Measurements from ENCODE around the gene DHX57. TPM values are rescaled to one million over a fixed set of nuclear protein-coding genes. Genes with fewer than 3 reads are reported as not detected.

The DHX57 gene
- total RNA-seq, 1 experiment from 2014 or later, result 27.5 TPM

- Mint-ChIP-seq H3K4me3 (peak within 1 kb of the TSS; percentile 100), H3K4me1 (peaks cover 40 to 44% of the 10 kb centered on the region in 2 experiments), H3K9me3 (peaks cover 3 to 6% of the 10 kb centered on the region in 2 experiments; a peak in 4 of 5 replicates), H3K27ac (peak within 1 kb of the TSS; percentile 99 to 100 (median 99)), H3K36me3 (ENCODE audit: insufficient read depth in 1 of 3, low read depth in 3 of 3) (peaks cover 46 to 52% (median 50%) of the 10 kb centered on the region in 3 experiments), H3K27me3 (ENCODE audit: low read depth) (peaks cover 5% of the 10 kb centered on the region)
- Histone ChIP-seq H3K18ac (ENCODE audit: insufficient read length, low read depth, low read length) (peak within 1 kb of the TSS; percentile 99), H3K27me3 (ENCODE audit: insufficient read depth, low read length) (no peaks in the 10 kb centered on the region), H3K9ac (ENCODE audit: extremely low read depth, insufficient read length, low read length) (peak within 1 kb of the TSS; percentile 99), H3K4ac (ENCODE audit: low read depth, low read length) (no peak within 1 kb of the TSS; the same call in 1 of the 2 replicates), H3K4me2 (ENCODE audit: insufficient read depth, insufficient read length, low read length) (peak within 1 kb of the TSS; percentile 63), H3K79me2 (ENCODE audit: insufficient read depth, low read length) (peaks cover 20% of the 10 kb centered on the region), H3K23ac (ENCODE audit: insufficient read length, low read depth, low read length) (no peak within 1 kb of the TSS), H2BK5ac (ENCODE audit: insufficient read length, low read length) (peak within 1 kb of the TSS; percentile 93), H3K27ac (ENCODE audit: insufficient read length, low read depth, low read length) (peak within 1 kb of the TSS; percentile 76), H3T11ph (ENCODE audit: low read length) (no peak within 1 kb of the TSS), H3K79me1 (ENCODE audit: insufficient read depth, low read depth, low read length, poor library complexity, severe bottlenecking) (no peaks in the 10 kb centered on the region), H2AK5ac (ENCODE audit: insufficient read length, low read length) (no peak within 1 kb of the TSS), H4K20me1 (ENCODE audit: control insufficient read depth, insufficient read depth, insufficient read length) (no peaks in the 10 kb centered on the region), H2BK120ac (ENCODE audit: low read depth, low read length, poor library complexity, severe bottlenecking) (no peak within 1 kb of the TSS), H3K23me2 (ENCODE audit: insufficient read length, low read depth, low read length, poor library complexity, severe bottlenecking) (peaks cover 5% of the 10 kb centered on the region), H4K8ac (replicated peaks; ENCODE audit: insufficient read length, low read depth, low read length) (peak within 1 kb of the TSS; percentile 89), H2BK12ac (ENCODE audit: insufficient read length, low read depth, low read length) (no peak within 1 kb of the TSS), H4K5ac (ENCODE audit: insufficient read length, low read depth, low read length) (peak within 1 kb of the TSS; percentile 95), H2BK15ac (ENCODE audit: low read depth, low read length) (no peak within 1 kb of the TSS), H4K91ac (ENCODE audit: insufficient read length, low read depth, low read length) (no peak within 1 kb of the TSS), H3K14ac (ENCODE audit: insufficient read depth, low read length) (peak within 1 kb of the TSS; percentile 99), H3K56ac (ENCODE audit: insufficient read length, low read depth, low read length) (peak within 1 kb of the TSS; percentile 82), H3K9me3 (ENCODE audit: control insufficient read depth, low read depth, low read length) (no peaks in the 10 kb centered on the region), H3K4me1 (ENCODE audit: insufficient read depth, low read length) (no peaks in the 10 kb centered on the region), H2AFZ (ENCODE audit: low read length) (no peak within 1 kb of the TSS), H2BK20ac (ENCODE audit: low read depth, low read length, poor library complexity, severe bottlenecking) (no peak within 1 kb of the TSS)
- DNase-seq, result peak; percentile 99
- no CpG with 5 or more reads among the region's 68 CpGs for WGBS (ENCODE audit: extremely low coverage, insufficient read length, low lambda C conversion rate)
- TF ChIP-seq CTCF (conservative IDR thresholded peaks at IDR 0.05), result no peak
Observed at GRCh38 chr2:38750891-38751595, 124.7 kb downstream of the DHX57 start, which contains the start of gene SRSF7. Gene SRSF7, minus strand, starts transcription at chr2:38751361. Its CDS starts 105 bp downstream, at chr2:38751256.

Measured in H9 (cell line).